ENCODE data around the gene KRTAP9-4.

Gene KRTAP9-4

DNA sequence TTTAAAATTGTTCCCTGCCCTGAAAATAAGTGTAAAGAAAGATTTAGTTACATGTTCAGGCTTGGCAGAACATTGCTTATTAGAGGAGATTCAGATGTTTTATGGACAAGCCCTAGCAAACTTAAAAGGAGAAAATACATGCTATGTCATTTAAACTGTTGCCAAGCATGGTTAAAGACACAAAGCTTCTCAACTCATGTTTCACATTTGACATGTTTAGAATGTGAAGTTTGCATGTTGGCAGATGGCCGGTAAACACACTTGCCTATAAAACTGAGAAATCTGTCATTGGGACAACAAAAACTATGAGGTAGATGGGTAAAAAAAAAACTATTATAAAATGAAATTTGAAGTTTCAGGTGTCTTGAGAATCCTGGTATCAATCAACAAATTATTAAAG lies 47.4 kb downstream of the KRTAP9-4 start:
- no peaks in the 10 kb centered on the region for H3K4me1 ChIP-seq (ENCODE audit: control insufficient read depth in 5 of 5, insufficient read depth in 5 of 5, low read length in 5 of 5)
- H3K36me3 ChIP-seq (ENCODE audit: control insufficient read depth in 5 of 5, insufficient read depth in 5 of 5, low read length in 5 of 5): no peaks in the 10 kb centered on the region
- H3K27me3 ChIP-seq (ENCODE audit: control insufficient read depth in 5 of 5, insufficient read depth in 4 of 5, low read length in 5 of 5): peaks cover 0 to 5% (median 0%) of the 10 kb centered on the region in 5 donors
- no peak overlapping the region for H3K4me3 ChIP-seq (ENCODE audit: low read depth in 1 of 5, low read length in 5 of 5)
- no peak overlapping the region for H3K27ac ChIP-seq (ENCODE audit: low read depth, low read length)
- H3K9me3 ChIP-seq (ENCODE audit: control insufficient read depth in 5 of 5, low read length in 5 of 5): peaks cover 0 to 2% (median 0%) of the 10 kb centered on the region in 5 donors
- H3K9ac ChIP-seq (ENCODE audit: low read length in 5 of 5): no peak overlapping the region

DNA sequence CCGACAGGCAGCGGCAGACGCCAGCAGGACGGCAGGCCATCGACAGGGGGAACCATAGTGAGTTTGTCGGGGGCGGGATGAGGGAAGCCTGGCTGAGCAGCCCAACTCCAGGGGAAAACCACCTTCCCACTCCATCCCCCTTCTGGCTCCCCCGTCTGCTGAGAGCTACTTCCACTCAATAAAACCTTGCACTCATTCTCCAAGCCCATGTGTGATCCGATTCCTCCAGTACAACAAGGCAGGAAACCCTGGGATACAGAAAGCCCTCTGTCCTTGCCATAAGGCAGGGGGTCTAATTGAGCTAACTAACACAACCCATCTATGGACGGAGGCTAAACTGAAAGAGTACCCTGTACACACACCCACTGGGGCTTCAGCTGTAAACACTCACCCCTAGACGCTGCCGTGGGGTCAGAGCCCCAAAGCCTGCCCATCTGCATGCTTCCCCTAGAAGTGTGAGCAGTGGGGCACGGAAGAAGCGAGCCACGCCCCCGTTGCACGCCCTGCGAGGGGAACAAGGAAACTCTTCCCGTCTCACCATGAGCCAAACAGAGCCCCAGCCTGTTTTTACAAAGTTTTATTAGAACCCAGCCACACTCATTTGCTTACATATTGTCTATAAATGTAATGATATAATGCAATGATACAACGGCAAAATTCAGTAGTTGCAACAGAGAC lies 49.1 kb downstream of the KRTAP9-4 start:
- H3K4me1 ChIP-seq (ENCODE audit: control insufficient read depth in 5 of 5, insufficient read depth in 5 of 5, low read length in 5 of 5): no peaks in the 10 kb centered on the region
- peaks cover 0 to 5% (median 0%) of the 10 kb centered on the region in 5 donors for H3K27me3 ChIP-seq (ENCODE audit: control insufficient read depth in 5 of 5, insufficient read depth in 4 of 5, low read length in 5 of 5)
- peaks cover 0 to 7% (median 3%) of the 10 kb centered on the region in 5 donors for H3K9me3 ChIP-seq (ENCODE audit: control insufficient read depth in 5 of 5, low read length in 5 of 5)
- no peaks in the 10 kb centered on the region for H3K36me3 ChIP-seq (ENCODE audit: control insufficient read depth in 5 of 5, insufficient read depth in 5 of 5, low read length in 5 of 5)
- H3K27ac ChIP-seq (ENCODE audit: low read depth, low read length): no peak overlapping the region
- H3K9ac ChIP-seq (ENCODE audit: low read length in 5 of 5): no peak overlapping the region
- no peak overlapping the region for H3K4me3 ChIP-seq (ENCODE audit: low read depth in 1 of 5, low read length in 5 of 5)
